SK-N-SH (cell line): ENCODE data around the gene HCN1.

Experiments used
- EP300 ChIP-seq, 2 experiments: IDR thresholded peaks; 2 replicates each; pipeline versions ENCODE4 v1.4.0 to v1.6.1; 2012; ENCODE audit warnings: borderline replicate concordance in 1 of 2, low read depth in 1 of 2, low read length in 1 of 2
- GATA2 ChIP-seq: sonication (generic); formaldehyde crosslinking; IDR thresholded peaks from 2 replicates; pipeline ENCODE4 v1.5.0; 2020; ENCODE audit warnings: mild to moderate bottlenecking, missing genetic modification reagents
- RFX5 ChIP-seq: IDR thresholded peaks from 2 replicates; pipeline ENCODE4 v1.6.1; 2012; ENCODE audit warnings: mild to moderate bottlenecking, improper control_type of control experiment, low read length
- SMC3 ChIP-seq: IDR thresholded peaks from 2 replicates; pipeline ENCODE4 v1.6.1; 2012; ENCODE audit warnings: low read depth, low read length, improper control_type of control experiment
- YY1 ChIP-seq: IDR thresholded peaks from 2 replicates; pipeline ENCODE4 v1.4.0; 2012; ENCODE audit warnings: low read depth, mild to moderate bottlenecking
- TF ChIP-seq, protein P1 (sequence below): fragments of 200-600 bp; sonication (generic); IDR thresholded peaks from 2 replicates; pipeline ENCODE4 v1.6.1; 2017; ENCODE audit warnings: antibody characterized with exemption, mild to moderate bottlenecking, moderate library complexity
- TF ChIP-seq, protein P2 (sequence below): IDR thresholded peaks from 2 replicates; pipeline ENCODE4; 2012
- TF ChIP-seq, protein P3 (sequence below): IDR thresholded peaks from 2 replicates; pipeline ENCODE4 v1.4.0; 2012; ENCODE audit warnings: low read depth
- TF ChIP-seq, protein P4 (sequence below): IDR thresholded peaks from 2 replicates; pipeline ENCODE4 v1.4.0; 2012; ENCODE audit warnings: low read depth, borderline replicate concordance

DNA sequence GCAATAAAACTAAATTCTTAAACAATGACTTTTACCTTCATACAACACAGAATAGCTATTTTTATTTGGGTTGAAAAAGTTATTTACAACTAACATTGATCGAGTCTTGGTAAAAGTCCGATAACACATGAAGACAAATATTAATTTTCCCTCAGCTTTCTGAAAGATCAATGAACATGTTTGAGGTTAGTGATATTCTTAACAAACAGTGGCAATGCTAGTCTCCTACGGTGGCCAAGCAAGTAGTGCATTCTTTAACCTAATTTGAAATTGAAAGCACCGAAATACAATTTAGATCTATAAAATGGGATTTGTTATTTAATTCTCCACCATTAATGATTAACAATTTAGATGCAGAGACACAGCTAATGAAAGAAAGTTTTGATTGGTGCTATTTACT is 435.1 kb downstream of the HCN1 start:
- TF ChIP-seq, protein P1, sequence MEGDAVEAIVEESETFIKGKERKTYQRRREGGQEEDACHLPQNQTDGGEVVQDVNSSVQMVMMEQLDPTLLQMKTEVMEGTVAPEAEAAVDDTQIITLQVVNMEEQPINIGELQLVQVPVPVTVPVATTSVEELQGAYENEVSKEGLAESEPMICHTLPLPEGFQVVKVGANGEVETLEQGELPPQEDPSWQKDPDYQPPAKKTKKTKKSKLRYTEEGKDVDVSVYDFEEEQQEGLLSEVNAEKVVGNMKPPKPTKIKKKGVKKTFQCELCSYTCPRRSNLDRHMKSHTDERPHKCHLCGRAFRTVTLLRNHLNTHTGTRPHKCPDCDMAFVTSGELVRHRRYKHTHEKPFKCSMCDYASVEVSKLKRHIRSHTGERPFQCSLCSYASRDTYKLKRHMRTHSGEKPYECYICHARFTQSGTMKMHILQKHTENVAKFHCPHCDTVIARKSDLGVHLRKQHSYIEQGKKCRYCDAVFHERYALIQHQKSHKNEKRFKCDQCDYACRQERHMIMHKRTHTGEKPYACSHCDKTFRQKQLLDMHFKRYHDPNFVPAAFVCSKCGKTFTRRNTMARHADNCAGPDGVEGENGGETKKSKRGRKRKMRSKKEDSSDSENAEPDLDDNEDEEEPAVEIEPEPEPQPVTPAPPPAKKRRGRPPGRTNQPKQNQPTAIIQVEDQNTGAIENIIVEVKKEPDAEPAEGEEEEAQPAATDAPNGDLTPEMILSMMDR = no peak
- TF ChIP-seq EP300 (IDR thresholded peaks at IDR 0.05; ENCODE audit: borderline replicate concordance in 1 of 2, low read depth in 1 of 2, low read length in 1 of 2) = no peak
- no peak for TF ChIP-seq YY1
- TF ChIP-seq RFX5 = no peak
- TF ChIP-seq GATA2 (CRISPR knock-in tag) = no peak
- TF ChIP-seq, protein P2, sequence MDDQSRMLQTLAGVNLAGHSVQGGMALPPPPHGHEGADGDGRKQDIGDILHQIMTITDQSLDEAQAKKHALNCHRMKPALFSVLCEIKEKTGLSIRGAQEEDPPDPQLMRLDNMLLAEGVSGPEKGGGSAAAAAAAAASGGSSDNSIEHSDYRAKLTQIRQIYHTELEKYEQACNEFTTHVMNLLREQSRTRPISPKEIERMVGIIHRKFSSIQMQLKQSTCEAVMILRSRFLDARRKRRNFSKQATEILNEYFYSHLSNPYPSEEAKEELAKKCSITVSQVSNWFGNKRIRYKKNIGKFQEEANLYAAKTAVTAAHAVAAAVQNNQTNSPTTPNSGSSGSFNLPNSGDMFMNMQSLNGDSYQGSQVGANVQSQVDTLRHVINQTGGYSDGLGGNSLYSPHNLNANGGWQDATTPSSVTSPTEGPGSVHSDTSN = no peak
- TF ChIP-seq, protein P3, sequence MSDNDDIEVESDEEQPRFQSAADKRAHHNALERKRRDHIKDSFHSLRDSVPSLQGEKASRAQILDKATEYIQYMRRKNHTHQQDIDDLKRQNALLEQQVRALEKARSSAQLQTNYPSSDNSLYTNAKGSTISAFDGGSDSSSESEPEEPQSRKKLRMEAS = no peak
- no peak for TF ChIP-seq SMC3
- TF ChIP-seq, protein P4, sequence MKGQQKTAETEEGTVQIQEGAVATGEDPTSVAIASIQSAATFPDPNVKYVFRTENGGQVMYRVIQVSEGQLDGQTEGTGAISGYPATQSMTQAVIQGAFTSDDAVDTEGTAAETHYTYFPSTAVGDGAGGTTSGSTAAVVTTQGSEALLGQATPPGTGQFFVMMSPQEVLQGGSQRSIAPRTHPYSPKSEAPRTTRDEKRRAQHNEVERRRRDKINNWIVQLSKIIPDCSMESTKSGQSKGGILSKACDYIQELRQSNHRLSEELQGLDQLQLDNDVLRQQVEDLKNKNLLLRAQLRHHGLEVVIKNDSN = no peak
